ENCODE data around the gene GRIP2. TPM values are rescaled to one million over a fixed set of nuclear protein-coding genes. Genes with fewer than 3 reads are reported as not detected.

The GRIP2 gene
- total RNA-seq, 1 donor from 2014 or later, result not detected

- no peak for DNase-seq (ENCODE audit: low read depth in 2 of 2)
Observed at GRCh38 chr3:14561051-14561960, 21.2 kb upstream of the GRIP2 start.

- no peak for DNase-seq (ENCODE audit: low read depth in 2 of 2)
Observed at GRCh38 chr3:14560110-14560509, 20.0 kb upstream of the GRIP2 start.

DNA sequence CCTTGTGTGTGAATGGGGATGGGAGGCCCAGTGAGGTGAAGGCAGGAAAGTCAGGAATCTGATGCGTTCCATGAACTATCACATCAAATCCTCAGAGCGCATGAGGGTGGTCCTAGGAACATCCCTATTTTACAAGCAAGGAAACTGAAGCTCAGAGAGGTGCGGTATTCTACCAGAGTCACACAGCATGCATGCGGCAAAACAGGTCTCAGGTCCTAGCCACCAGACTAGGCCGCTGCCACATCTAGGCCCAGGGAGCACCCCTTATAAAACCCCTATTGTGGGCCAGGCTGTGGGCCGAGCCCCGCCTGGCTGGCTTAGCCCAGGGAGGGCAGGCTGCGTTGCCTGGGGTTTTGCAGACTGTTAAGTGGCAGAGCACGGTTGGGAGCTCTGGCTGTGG, 17.9 kb upstream of the GRIP2 start:
- no peak for DNase-seq (ENCODE audit: low read depth in 2 of 2)

GRCh38 chr3:14555835-14556234, 15.7 kb upstream of the GRIP2 start:
- DNase-seq (ENCODE audit: low read depth in 2 of 2), result no peak

GRCh38 chr3:14554715-14555114, 14.6 kb upstream of the GRIP2 start:
- DNase-seq (ENCODE audit: low read depth in 2 of 2), result no peak

- no peak for DNase-seq (ENCODE audit: low read depth in 2 of 2)
Observed at GRCh38 chr3:14553871-14554270, 13.7 kb upstream of the GRIP2 start.

GRCh38 chr3:14552717-14553116, 12.6 kb upstream of the GRIP2 start:
- no peak for DNase-seq (ENCODE audit: low read depth in 2 of 2)

GRCh38 chr3:14552041-14552648, 12.0 kb upstream of the GRIP2 start:
- no peak for DNase-seq (ENCODE audit: low read depth in 2 of 2)

- no peak for DNase-seq (ENCODE audit: low read depth in 2 of 2)
Observed at GRCh38 chr3:14550651-14551611, 10.8 kb upstream of the GRIP2 start.

GRCh38 chr3:14550181-14550580, 10.0 kb upstream of the GRIP2 start:
- DNase-seq (ENCODE audit: low read depth in 2 of 2), result no peak

DNA sequence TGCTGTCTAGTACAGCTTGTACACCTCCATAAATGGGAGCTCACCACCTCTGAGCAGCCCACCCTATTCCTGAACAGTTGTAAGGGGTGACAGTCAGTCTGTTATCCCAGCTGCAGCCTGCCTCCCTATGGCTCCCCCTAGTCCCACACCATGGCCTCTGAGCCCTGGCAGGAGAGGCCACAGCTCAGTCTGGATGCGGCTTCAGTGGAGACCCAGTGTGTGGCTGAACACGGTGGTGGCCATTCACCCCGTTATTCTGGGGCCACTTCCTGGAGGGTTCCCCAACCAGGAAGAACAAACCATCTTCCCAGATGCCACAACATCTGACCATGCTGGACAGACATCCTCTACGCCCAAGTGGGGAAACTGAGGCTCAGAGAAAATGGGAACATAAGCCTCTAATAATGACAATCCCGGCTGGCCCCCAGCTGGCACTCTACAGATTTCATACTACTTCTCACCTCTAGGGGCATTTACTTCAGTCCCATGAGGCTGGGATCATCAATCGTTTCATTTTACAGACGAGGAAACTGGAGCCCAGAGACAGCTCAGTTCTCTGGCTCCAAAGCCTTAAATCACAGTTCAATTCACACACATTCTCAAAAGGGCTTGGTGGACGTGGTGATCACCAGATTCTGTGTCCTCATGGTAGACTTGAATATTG, 9.2 kb upstream of the GRIP2 start:
- DNase-seq (ENCODE audit: low read depth in 2 of 2), result peak; percentile 34 to 44

DNA sequence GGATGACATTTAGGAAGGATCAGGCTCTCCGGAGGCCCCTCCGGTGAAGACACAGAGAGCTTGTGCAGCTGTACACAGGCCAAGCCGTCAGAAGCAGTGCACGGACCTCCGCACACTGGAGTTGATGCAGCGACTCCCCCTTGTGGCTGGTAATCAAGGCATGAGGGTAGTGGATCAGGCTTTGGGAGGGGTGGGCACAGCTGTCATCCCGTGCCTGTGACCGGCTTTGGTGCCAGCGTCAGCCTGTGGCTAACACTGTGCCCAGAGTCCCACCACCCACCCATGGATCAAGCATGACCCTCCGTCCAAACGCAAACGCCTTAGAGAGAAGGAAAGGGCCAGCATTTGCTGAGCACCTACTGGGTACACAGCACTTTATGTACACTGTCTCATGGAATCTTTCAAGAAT, 8.2 kb upstream of the GRIP2 start:
- peak; percentile 72 to 81 for DNase-seq (ENCODE audit: low read depth in 2 of 2)

DNA sequence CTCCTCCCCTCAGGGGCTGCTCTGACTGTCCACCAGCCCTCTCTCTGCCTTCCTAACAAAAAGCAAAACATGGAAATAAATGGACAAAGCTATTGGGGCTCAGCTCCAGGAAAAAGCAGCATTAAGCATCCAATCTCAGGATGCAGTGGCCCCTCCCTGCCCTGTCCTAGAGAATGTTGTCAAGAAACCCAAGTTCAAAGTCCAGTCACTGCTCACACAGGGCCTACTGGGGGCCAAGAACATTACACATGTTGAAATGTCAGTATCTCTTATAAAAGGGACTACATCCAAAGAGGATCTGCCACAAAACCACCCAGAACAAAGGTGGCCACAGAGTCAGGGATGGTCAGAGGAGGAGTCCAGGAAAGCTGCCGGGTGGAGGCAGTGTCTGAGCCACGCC, 7.6 kb upstream of the GRIP2 start:
- no peak for DNase-seq (ENCODE audit: low read depth in 2 of 2)

DNA sequence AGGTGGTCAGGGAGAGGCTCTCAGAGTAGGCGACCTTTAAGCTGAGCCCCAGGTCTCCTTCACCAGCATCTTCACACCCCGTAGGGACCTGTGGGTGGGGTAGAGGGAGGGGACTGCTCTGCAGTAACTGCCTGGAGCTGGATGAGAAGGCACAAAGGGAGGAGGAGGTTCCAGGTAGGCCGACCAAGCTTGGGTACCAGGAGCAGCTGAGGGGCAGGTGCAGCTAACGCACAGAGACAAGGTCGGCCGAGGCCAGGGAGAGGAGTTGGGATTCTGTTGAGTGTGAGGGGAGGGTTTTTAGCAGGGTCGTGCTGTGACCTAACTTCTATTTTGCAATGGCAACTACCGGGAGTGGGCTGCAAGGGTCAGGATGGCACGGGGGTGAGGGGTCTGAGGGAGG, 5.9 kb upstream of the GRIP2 start:
- no peak for DNase-seq (ENCODE audit: low read depth in 2 of 2)

- no peak for DNase-seq (ENCODE audit: low read depth in 2 of 2)
Observed at GRCh38 chr3:14545251-14545635, 5.1 kb upstream of the GRIP2 start.

DNA sequence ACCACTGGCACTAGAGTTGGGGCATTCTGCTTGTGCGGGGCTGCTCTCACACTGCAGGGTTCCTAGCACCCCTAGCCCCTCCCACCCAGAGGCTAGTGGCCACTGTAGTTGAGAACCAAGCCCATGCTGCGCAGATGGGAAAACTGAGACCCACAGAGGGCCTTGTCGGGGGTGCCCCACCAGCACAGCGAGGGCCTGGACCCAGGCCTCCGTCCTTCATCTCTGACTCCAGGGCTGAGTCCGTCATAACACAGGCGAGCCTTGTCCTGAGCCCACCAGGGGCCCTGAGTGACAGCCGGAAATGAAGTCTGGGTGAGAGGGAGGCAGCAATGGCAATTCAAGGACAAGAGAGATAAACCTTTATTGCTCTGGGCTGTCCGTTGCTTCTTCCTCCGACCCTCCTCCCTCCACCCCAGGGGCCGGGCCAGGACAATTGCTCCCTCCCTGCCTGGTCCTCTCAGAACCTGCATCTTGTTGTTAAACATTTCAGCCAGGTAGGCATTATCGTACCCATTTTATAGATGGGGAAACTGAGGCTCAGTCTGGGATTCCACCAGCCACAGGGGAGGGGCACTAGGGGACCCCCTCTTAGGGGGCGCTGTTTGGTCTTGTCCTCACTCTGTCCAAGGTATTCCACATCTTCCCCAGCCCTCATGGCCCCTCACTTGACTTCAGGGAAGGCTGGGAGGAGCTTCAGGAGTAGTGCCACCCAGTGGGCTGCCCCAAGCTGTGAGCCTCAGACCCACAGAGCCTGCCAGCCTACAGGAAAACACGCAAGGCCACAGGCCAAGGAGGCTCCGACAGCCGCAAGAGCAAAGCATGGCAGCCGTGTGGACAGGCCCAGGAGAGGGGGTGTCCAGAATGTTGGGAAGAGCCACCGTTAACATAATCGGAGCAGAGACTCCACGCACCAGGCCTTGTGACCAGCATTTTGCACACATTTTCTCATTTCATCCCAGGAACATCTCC, 4.4 kb upstream of the GRIP2 start:
- DNase-seq (ENCODE audit: low read depth in 2 of 2), result no peak

DNA sequence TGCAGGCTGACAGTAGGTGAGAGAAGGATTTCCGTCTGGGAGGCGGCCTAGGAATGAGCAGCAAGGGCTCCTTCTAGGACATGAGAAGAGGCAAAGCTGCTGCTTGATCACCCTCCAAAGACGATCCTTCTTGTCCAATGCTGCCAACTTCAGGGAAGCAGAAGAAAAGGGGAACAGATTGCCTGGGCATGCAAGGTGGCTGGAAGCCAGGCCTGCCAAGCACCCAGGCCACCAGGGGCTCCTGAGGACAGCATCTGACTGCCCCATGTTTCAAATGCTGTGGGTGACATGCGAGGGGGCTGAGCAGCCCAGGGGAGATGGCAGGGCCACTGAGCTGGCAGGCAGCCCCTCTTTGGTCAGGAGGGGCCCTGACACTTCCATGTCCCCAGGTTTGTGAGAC, 3.3 kb upstream of the GRIP2 start:
- no peak for DNase-seq (ENCODE audit: low read depth in 2 of 2)

GRCh38 chr3:14542656-14543055, 2.5 kb upstream of the GRIP2 start:
- no peak for DNase-seq (ENCODE audit: low read depth in 2 of 2)

- no peak for DNase-seq (ENCODE audit: low read depth in 2 of 2)
Observed at GRCh38 chr3:14541646-14542045, 1.5 kb upstream of the GRIP2 start.

DNA sequence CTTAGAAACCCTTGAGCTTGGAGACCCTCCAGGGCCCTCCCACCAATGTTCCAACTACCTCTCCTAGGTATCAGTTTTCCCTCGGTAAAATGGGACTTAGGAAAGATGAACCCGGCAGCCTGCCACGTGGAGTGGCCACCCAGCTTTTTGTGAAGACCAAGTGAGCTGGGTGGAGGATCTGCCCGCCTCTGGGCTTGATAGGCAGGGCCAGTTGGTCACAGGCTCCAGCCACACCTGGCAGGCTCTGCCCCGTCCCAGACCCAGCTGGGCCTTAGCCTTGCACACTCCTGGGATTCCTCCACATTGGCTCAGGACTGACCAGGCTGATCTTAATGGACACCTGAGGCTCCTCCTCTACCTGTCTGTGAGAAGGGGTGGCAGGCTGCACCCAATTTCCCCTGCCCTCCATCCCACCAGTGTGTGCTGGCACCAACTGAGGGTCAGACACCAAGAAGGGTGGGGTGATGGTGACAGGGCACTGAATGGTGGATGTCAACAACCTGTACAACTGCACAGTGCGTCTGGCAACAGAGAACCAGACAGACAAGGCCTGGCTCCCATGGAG, 761 bp upstream of the GRIP2 start:
- no peak for DNase-seq (ENCODE audit: low read depth in 2 of 2)
